ENCODE results near the gene RABL2A.
"Not testable (repeated sequence)": the region's sequence is repeated elsewhere in the genome, so short reads cannot be mapped to it uniquely, and the experiment has no call there.

DNA sequence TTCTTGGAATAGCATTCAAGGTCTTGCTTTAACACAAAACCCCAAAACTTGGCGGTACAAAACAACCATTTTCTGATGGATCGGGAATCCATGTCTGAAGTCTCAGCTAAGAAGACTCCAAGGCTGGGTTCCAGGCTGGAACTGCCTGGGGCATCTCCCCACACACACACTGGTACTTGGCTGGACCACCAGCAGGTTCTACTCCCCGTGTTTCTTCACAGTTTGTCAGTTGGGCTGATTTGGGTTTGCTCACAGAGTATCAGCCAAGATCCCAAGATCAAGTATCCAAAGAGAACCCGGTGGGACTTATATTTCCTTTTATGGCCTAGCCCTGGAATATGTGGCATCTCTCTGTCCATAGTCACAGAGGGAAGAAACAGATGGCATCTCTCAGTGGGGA lies 9.2 kb downstream of the RABL2A start:
- TF ChIP-seq, protein P1, sequence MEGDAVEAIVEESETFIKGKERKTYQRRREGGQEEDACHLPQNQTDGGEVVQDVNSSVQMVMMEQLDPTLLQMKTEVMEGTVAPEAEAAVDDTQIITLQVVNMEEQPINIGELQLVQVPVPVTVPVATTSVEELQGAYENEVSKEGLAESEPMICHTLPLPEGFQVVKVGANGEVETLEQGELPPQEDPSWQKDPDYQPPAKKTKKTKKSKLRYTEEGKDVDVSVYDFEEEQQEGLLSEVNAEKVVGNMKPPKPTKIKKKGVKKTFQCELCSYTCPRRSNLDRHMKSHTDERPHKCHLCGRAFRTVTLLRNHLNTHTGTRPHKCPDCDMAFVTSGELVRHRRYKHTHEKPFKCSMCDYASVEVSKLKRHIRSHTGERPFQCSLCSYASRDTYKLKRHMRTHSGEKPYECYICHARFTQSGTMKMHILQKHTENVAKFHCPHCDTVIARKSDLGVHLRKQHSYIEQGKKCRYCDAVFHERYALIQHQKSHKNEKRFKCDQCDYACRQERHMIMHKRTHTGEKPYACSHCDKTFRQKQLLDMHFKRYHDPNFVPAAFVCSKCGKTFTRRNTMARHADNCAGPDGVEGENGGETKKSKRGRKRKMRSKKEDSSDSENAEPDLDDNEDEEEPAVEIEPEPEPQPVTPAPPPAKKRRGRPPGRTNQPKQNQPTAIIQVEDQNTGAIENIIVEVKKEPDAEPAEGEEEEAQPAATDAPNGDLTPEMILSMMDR (IDR thresholded peaks at IDR 0.05) = not testable (repeated sequence)
- not testable (repeated sequence) for TF ChIP-seq POLR2A (IDR thresholded peaks at IDR 0.05)

All from heart left ventricle (tissue), 13 donors.